ENCODE results near the gene ANKFY1. TPM values are rescaled to one million over a fixed set of nuclear protein-coding genes. Genes with fewer than 3 reads are reported as not detected.
A peak's percentile ranks its signal among the peaks of the same experiment; 100 is the strongest.
"Not testable (repeated sequence)": the region's sequence is repeated elsewhere in the genome, so short reads cannot be mapped to it uniquely, and the experiment has no call there.

ANKFY1 gene
- total and polyA plus RNA-seq, 9 of the 15 experiments (the other 6 are each of a cell fraction or from before 2014, with no cell fraction given), result 4.3 to 25.6 (median 12.2) TPM

- H2AFZ ChIP-seq (ENCODE audit: low read depth, low read length); FAIRE-seq; BruUV-seq (replicated peaks); H3K4me3 ChIP-seq; H4K20me1 ChIP-seq (replicated peaks; ENCODE audit: control insufficient read depth, insufficient read depth, low read length); ATAC-seq; CTCF ChIA-PET (ENCODE audit: low intra/inter-chr PET ratio); H3K9me3 ChIP-seq (replicated peaks; ENCODE audit: control insufficient read depth, insufficient read depth, low read depth, low read length); H3K27me3 ChIP-seq (ENCODE audit: control insufficient read depth in 2 of 2, insufficient read depth in 2 of 2, low read length in 2 of 2); H3K9ac ChIP-seq (ENCODE audit: insufficient read depth in 1 of 2, low read depth in 2 of 2, low read length in 2 of 2); H3K27ac ChIP-seq (ENCODE audit: extremely low read depth, low read depth, low read length); H3K9me1 ChIP-seq (ENCODE audit: control insufficient read depth, insufficient read depth, low read length); intact Hi-C loops (cut with micrococcal nuclease); H3K4me2 ChIP-seq (ENCODE audit: insufficient read depth, low read length); DNase-seq (ENCODE audit: extremely low read depth in 1 of 4, low spot score in 3 of 4); H3K4me1 ChIP-seq (replicated peaks in 1 of 2; ENCODE audit: control insufficient read depth in 2 of 2, insufficient read depth in 2 of 2, low read length in 2 of 2); in situ Hi-C loops (cut with MboI): not testable (repeated sequence)
- Histone ChIP-seq H3K79me2 (ENCODE audit: control insufficient read depth, insufficient read depth, low read length) (peaks cover 81% of the 10 kb centered on the region), H3K36me3 (ENCODE audit: control insufficient read depth, insufficient read depth, low read length) (peaks cover 16% of the 10 kb centered on the region)
- WGBS (ENCODE audit: insufficient coverage, low coverage, missing lambda C conversion rate), result 89% methylated on average over 3 of the region's 6 CpGs
- POLR2A ChIA-PET, result interaction anchor here (1.6 kb wide), 1 partner anchor 12 kb away, joined by 5 read pairs; no protein-coding TSS in a partner anchor
Measured at GRCh38 chr17:4255271-4255670, 8.5 kb downstream of the ANKFY1 start.

GRCh38 chr17:4250887-4251286 is 12.9 kb downstream of the ANKFY1 start:
- H3K27ac ChIP-seq (ENCODE audit: extremely low read depth, low read depth, low read length), result no peak overlapping the region; the same call in 2 of the 3 replicates
- DNase-seq (ENCODE audit: extremely low read depth in 1 of 4, low spot score in 3 of 4) (no peak), FAIRE-seq (peak; percentile 29), ATAC-seq (no peak)
- H4K20me1 ChIP-seq (replicated peaks; ENCODE audit: control insufficient read depth, insufficient read depth, low read length), result peaks cover 6% of the 10 kb centered on the region; the same call in 1 of the 2 replicates
- H2AFZ ChIP-seq (ENCODE audit: low read depth, low read length), result no peak overlapping the region
- in situ Hi-C loops (cut with MboI) (no loop called here), intact Hi-C loops (cut with micrococcal nuclease) (no loop called here)
- POLR2A ChIA-PET, result interaction anchor here (0.7 to 4.6 kb wide), 3 partner anchors 8 to 35 kb away, joined by 3 to 31 read pairs (median 6); partner anchors contain the start of gene ANKFY1
- H3K9me3 ChIP-seq (replicated peaks; ENCODE audit: control insufficient read depth, insufficient read depth, low read depth, low read length), result no peaks in the 10 kb centered on the region
- CTCF ChIA-PET (ENCODE audit: low intra/inter-chr PET ratio), result no interaction called here
- H3K4me3 ChIP-seq, result no peak overlapping the region
- no peaks in the 10 kb centered on the region for H3K9me1 ChIP-seq (ENCODE audit: control insufficient read depth, insufficient read depth, low read length)
- BruUV-seq (replicated peaks), result no TSS peak
- peaks cover 8 to 37% of the 10 kb centered on the region in 2 experiments; a peak in 4 of 5 replicates for H3K4me1 ChIP-seq (replicated peaks in 1 of 2; ENCODE audit: control insufficient read depth in 2 of 2, insufficient read depth in 2 of 2, low read length in 2 of 2)
- H3K36me3 ChIP-seq (ENCODE audit: control insufficient read depth, insufficient read depth, low read length), result peaks cover 17% of the 10 kb centered on the region; the same call in 1 of the 3 replicates
- H3K9ac ChIP-seq (ENCODE audit: insufficient read depth in 1 of 2, low read depth in 2 of 2, low read length in 2 of 2), result no peak overlapping the region
- H3K27me3 ChIP-seq (ENCODE audit: control insufficient read depth in 2 of 2, insufficient read depth in 2 of 2, low read length in 2 of 2), result no peaks in the 10 kb centered on the region
- 45% methylated on average over 2 of the region's 2 CpGs for WGBS (ENCODE audit: insufficient coverage, low coverage, missing lambda C conversion rate)
- TF ChIP-seq ATF3 (IDR thresholded peaks at IDR 0.05), result no peak
- no peak for TF ChIP-seq ATF3 (CRISPR knock-in tag; conservative IDR thresholded peaks at IDR 0.05)
- no peak for TF ChIP-seq XRCC3 (IDR thresholded peaks at IDR 0.05)
- H3K4me2 ChIP-seq (ENCODE audit: insufficient read depth, low read length), result no peak overlapping the region
- peaks cover 82% of the 10 kb centered on the region for H3K79me2 ChIP-seq (ENCODE audit: control insufficient read depth, insufficient read depth, low read length)

All from K562 (cell line).